Parathyroid adenoma (tissue), 2 donors: ENCODE results near the gene HELZ2.

Source experiments
- H2AFZ ChIP-seq: fragments of 300-600 bp; sonication (generic); one replicate; pipeline ENCODE4 v1.7.0; 2017; ENCODE audit warnings: antibody characterized with exemption, mild to moderate bottlenecking
- H3K27ac ChIP-seq: fragments of 300-600 bp; sonication (generic); one replicate; pipeline ENCODE4 v1.7.0; 2017
- H3K27me3 ChIP-seq: fragments of 300-600 bp; sonication (generic); one replicate; pipeline ENCODE4 v1.7.0; 2017; ENCODE audit warnings: low read length; ENCODE audit not compliant: control insufficient read depth, insufficient read depth
- H3K36me3 ChIP-seq: fragments of 300-600 bp; sonication (generic); one replicate; pipeline ENCODE4 v1.7.0; 2017; ENCODE audit warnings: low read length; ENCODE audit not compliant: control insufficient read depth, insufficient read depth
- H3K4me1 ChIP-seq: fragments of 300-600 bp; sonication (generic); one replicate; pipeline ENCODE4 v1.7.0; 2017; ENCODE audit warnings: control low read depth
- H3K4me2 ChIP-seq: fragments of 300-600 bp; sonication (generic); one replicate; pipeline ENCODE4 v1.7.0; 2017; ENCODE audit warnings: low read length
- H3K4me3 ChIP-seq: fragments of 300-600 bp; sonication (generic); one replicate; pipeline ENCODE4 v1.7.0; 2017; ENCODE audit warnings: low read depth, low read length
- H3K79me2 ChIP-seq: fragments of 300-600 bp; sonication (generic); one replicate; pipeline ENCODE4 v1.7.0; 2017; ENCODE audit warnings: control low read depth
- H3K9ac ChIP-seq: fragments of 300-600 bp; sonication (generic); one replicate; pipeline ENCODE4 v1.7.0; 2017; ENCODE audit warnings: mild to moderate bottlenecking
- H3K9me3 ChIP-seq: fragments of 300-600 bp; sonication (generic); one replicate; pipeline ENCODE4 v1.7.0; 2017; ENCODE audit warnings: low read length; ENCODE audit not compliant: control insufficient read depth
- TF ChIP-seq, protein P1 (sequence below): fragments of 300-600 bp; sonication (generic); IDR thresholded peaks from one replicate; pipeline ENCODE4 v1.7.0; 2017; ENCODE audit warnings: antibody characterized with exemption, mild to moderate bottlenecking
- donor health status: primary hyperparathyroidism.

Gene HELZ2

DNA sequence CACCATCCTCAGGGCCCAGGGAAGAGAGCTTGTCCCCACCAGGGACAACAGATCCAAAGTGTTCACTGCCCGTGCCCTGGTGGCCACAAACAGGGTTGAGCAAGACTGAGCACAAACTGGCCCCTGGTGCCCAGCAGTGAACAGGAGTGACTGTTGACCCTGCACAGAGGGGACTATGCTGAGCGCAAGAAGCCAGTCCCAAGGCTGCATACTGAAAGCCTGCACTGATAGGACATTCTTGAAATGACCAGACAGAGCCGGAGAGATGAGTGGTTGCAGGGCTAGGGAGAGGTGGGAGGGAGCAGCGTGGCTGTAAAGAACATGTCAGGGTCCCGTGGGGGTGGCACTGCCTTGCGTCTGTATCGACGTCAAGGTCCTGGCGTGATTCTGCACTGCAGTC is 23.0 kb downstream of the HELZ2 start:
- Histone ChIP-seq H3K79me2 (no peaks in the 10 kb centered on the region), H3K9ac (no peak overlapping the region), H3K27me3 (no peaks in the 10 kb centered on the region), H3K4me1 (peaks cover 4% of the 10 kb centered on the region), H3K4me3 (no peak overlapping the region), H3K9me3 (no peaks in the 10 kb centered on the region), H2AFZ (no peak overlapping the region), H3K27ac (no peak overlapping the region), H3K4me2 (no peak overlapping the region), H3K36me3 (no peaks in the 10 kb centered on the region)
- TF ChIP-seq, protein P1, sequence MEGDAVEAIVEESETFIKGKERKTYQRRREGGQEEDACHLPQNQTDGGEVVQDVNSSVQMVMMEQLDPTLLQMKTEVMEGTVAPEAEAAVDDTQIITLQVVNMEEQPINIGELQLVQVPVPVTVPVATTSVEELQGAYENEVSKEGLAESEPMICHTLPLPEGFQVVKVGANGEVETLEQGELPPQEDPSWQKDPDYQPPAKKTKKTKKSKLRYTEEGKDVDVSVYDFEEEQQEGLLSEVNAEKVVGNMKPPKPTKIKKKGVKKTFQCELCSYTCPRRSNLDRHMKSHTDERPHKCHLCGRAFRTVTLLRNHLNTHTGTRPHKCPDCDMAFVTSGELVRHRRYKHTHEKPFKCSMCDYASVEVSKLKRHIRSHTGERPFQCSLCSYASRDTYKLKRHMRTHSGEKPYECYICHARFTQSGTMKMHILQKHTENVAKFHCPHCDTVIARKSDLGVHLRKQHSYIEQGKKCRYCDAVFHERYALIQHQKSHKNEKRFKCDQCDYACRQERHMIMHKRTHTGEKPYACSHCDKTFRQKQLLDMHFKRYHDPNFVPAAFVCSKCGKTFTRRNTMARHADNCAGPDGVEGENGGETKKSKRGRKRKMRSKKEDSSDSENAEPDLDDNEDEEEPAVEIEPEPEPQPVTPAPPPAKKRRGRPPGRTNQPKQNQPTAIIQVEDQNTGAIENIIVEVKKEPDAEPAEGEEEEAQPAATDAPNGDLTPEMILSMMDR = no peak

DNA sequence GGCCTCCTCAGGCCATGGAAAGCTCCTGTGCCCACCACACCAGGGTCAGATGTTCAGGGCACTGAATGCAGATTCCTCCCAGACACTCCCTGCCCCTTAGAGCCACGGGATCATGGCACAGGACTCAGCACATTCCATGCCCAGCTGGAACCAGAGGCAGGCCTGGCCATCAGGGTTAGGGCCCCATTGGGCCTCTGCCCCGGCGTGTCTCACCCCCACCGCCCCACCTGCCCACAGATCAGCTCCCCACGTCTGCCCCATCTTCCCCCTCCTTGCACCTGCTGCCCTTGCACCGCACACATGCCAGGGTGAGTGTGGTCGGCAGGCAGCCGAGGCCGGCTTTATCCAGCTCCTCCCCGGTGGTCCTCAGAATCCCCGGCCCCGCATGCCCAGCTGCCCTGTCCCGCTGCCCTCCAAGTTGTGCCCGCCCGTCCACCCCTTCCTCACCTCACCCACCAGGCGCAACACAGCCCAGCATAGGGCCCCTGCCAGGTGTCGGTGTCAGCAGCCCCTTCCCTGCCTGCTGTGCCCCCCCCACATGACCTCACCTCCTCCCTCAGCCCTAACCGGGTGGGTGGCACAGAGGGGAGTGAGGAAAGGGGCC is 24.3 kb downstream of the HELZ2 start:
- TF ChIP-seq, protein P1 = no peak
- H3K4me3 ChIP-seq = no peak overlapping the region

DNA sequence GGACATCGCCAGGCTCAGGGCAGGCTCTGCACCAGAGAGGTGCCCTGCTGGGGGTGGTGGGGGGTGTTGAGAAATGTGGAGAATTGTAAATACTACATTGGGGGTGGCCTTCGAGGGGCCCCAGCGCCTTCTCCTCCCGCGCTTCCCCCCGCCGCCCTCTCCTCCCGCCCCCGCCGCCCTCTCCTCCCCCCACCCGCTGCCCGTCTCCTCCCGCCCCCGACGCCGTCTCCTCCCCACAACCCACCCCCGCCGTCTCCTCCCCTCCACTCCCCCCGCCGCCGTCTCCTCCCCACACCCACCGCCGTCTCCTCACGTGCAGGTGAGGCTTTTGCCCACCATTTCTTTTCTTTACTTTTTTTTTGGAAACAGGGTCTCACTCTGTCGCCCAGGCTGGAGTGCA is 25.0 kb downstream of the HELZ2 start:
- no peak overlapping the region for H3K27ac ChIP-seq
- TF ChIP-seq, protein P1 = no peak
- no peaks in the 10 kb centered on the region for H3K36me3 ChIP-seq
- H3K4me3 ChIP-seq = no peak overlapping the region
- no peaks in the 10 kb centered on the region for H3K79me2 ChIP-seq
- H3K4me1 ChIP-seq = peaks cover 4% of the 10 kb centered on the region
- no peak overlapping the region for H3K9ac ChIP-seq
- no peak overlapping the region for H3K4me2 ChIP-seq
- no peaks in the 10 kb centered on the region for H3K27me3 ChIP-seq
- H3K9me3 ChIP-seq = no peaks in the 10 kb centered on the region
- H2AFZ ChIP-seq = no peak overlapping the region

More for the DNA sequence above, 24.3 kb downstream of the HELZ2 start:
- Histone ChIP-seq H3K9ac (no peak overlapping the region), H3K79me2 (no peaks in the 10 kb centered on the region), H3K4me1 (peaks cover 4% of the 10 kb centered on the region), H3K36me3 (no peaks in the 10 kb centered on the region), H3K4me2 (no peak overlapping the region), H3K27ac (no peak overlapping the region), H3K9me3 (no peaks in the 10 kb centered on the region), H3K27me3 (no peaks in the 10 kb centered on the region), H2AFZ (no peak overlapping the region)

DNA sequence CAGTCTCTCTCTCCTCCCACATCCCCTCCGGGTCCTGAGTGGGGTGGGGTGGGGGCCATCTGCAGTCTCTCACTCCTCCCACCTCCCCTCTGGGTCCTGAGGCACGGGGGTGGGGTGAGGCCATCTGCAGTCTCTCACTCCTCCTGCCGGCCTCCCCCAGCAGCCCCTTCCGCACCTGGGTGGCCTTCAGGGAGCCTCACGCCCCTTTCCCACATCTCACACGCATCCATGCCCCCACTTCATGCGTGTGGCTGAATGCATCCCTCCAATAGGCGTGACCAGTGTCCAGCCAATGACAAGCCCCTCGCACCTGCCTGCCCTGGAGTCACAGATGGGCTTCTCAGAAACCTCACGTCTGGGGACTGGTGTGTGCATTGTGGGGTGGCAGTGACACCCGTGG is 25.5 kb downstream of the HELZ2 start:
- TF ChIP-seq, protein P1 = no peak
- Histone ChIP-seq H3K27me3 (no peaks in the 10 kb centered on the region), H3K4me1 (peaks cover 4% of the 10 kb centered on the region)

More for the DNA sequence above, 25.5 kb downstream of the HELZ2 start:
- no peaks in the 10 kb centered on the region for H3K79me2 ChIP-seq
- H3K4me3 ChIP-seq = no peak overlapping the region
- H3K4me2 ChIP-seq = no peak overlapping the region
- no peaks in the 10 kb centered on the region for H3K9me3 ChIP-seq
- H3K36me3 ChIP-seq = no peaks in the 10 kb centered on the region
- no peak overlapping the region for H3K9ac ChIP-seq
- H3K27ac ChIP-seq = no peak overlapping the region
- no peak overlapping the region for H2AFZ ChIP-seq
